ENCODE measurements around the gene PLD5. TPM values are rescaled to one million over a fixed set of nuclear protein-coding genes. Genes with fewer than 3 reads are reported as not detected.
"Not testable (repeated sequence)": the region's sequence is repeated elsewhere in the genome, so short reads cannot be mapped to it uniquely, and the experiment has no call there.

The PLD5 gene
- total RNA-seq, 2 donors from 2014 or later = 5.2 to 7.4 TPM

DNA sequence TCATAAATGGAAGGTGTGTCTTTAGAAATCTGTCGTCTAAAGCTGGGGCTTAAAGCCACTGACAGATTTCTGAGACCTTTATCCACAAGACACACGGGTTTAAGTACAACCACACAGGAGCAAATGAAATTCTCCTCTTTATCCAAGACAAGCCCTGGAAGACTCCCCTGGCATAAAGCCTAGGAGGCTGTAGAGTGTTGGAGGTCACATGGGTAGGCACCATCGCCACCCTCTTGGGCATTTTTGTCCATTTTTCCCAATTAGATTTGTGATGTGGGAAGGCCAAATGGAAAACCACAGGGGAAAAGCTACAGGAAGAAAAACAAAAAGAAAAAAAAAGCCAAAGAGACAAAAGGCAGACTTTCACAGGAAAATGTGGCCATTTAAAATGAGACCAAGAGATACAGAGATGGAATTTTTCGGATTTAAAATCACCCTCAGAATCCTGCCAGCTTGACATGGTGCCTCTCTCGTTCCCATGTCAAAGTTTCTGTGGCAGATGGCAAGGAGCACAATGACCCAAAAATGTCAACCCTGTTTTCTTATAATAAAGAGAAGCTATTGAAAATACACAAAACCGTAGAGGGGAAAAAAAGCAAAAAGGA, 91.9 kb downstream of the PLD5 start:
- no peak for DNase-seq (ENCODE audit: low spot score)
- intact Hi-C loops (cut with DNase I) = no loop called here

DNA sequence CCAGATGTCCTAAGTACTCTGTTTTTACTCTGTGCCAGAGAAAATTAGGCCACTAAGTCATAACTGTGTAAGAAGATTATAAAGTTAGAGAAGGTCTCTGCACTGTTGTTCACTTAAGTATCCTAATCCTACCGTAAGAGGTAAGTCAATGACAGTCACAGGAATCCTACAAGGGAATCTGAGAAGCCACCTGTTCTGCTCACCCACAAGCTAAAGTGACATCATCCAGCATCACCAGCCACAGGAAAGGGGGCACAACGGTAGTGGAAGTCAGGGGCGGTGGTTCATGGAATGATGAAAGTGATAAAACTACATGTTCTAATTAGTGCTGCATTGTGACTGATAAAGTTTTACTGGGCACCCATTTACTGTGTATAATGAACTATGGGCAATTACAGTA, 92.7 kb downstream of the PLD5 start:
- no peak for DNase-seq (ENCODE audit: low spot score)
- intact Hi-C loops (cut with DNase I) = no loop called here

DNA sequence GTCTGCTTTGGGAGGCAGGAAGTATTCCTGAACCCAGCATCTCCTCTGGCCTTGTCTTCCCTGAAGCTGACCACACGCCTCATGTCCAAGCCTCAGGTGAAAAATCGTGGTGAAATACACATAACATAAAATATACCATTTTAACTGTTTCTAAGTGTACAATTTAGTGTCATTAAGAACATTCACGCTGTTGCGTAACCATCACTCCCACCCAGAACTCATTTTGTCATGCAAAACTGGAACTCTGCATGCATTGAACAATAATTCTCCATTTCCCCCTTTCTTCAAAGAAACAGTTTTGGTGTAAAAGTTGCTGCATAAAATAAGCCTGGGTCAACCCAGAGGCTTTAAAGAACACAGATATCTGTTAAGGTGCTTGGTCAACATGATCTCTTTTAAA, 93.5 kb downstream of the PLD5 start:
- intact Hi-C loops (cut with DNase I) = no loop called here
- no peak for DNase-seq (ENCODE audit: low spot score)

DNA sequence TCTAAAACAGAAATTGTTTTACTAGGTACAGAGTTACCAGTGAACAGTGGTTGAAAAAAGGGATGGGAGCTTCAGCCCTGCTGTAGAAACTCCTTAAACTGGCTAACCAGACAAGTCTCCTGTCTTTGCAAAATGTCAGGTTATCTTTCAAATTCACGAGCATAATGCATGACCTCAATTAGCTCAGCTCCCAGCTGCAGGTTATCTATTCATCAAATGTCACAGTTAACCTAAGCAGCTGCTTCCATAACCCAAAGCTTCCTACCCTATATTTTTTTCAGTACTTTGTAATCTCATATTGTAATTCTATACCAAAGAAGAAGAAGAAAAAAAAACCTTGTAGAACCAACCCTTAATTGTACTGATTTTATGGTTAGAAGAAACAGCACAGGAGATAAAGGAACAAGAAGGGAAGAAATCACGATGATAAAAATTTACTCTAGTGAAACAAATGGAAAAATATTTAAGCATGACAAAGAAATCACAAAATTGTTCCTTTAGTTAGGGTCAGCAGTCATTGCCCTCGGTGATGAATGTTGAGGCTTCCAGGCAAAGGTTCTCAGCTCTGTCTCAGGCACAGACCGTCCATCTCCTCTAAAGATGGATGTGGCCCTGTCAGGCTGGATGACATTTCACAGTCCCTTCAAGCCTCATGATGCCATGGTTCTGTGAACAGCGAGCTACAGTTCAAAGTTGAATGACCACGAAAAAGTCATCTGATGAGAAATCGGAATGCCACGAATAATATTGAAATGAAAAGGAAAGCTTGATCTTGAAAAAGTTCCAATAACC, 95.9 kb downstream of the PLD5 start:
- no peak for DNase-seq (ENCODE audit: low spot score)
- intact Hi-C loops (cut with DNase I) = no loop called here

GRCh38 chr1:242427519-242427918, 97.0 kb downstream of the PLD5 start:
- intact Hi-C loops (cut with DNase I) = no loop called here
- no peak for DNase-seq (ENCODE audit: low spot score)

GRCh38 chr1:242426271-242426905, 98.1 kb downstream of the PLD5 start:
- intact Hi-C loops (cut with DNase I) = no loop called here
- no peak for DNase-seq (ENCODE audit: low spot score)

- intact Hi-C loops (cut with DNase I) = no loop called here
- no peak for DNase-seq (ENCODE audit: low spot score)
These were observed 99.3 kb downstream of the PLD5 start for GRCh38 chr1:242425232-242425631.

DNA sequence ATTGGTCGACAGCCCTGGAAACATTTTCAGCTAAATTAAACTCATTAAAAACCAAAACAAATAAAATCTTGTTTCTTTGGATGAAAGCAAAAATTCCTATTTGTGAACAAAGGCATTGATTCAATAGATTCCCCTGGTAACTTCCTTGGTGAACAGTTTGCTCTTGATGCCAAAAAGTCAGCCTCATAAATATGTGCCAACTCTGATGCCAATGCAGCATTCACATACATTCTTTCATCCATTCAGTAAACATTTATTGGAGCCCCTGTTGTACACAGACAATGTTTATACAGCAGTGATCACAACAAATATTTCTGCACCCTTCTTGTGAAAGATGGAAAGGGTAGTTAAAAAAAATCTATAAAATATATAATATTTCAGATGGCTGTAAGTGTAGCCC, 107.8 kb downstream of the PLD5 start:
- intact Hi-C loops (cut with DNase I) = no loop called here
- no peak for DNase-seq (ENCODE audit: low spot score)

DNA sequence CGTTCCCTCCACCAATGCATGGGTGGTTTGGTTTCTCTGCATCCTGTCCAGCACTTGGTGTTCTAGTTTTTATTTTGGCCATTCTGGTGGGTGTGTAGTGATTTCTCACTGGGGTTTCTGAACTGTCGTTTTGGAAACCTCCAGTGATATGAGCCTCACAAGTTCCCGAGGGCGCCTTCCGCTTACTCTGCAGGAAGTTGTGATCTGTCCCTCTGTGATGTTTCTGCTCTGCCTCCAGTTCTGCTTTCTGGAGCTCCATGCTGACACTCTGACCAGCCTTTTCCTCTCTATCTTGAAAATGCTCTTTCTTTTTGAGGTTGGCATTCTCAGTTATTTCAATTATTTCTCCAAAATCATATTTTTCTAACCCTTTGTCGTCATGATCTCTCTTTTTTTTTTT, 111.6 kb downstream of the PLD5 start:
- DNase-seq (ENCODE audit: low spot score) = no peak
- intact Hi-C loops (cut with DNase I) = no loop called here

DNA sequence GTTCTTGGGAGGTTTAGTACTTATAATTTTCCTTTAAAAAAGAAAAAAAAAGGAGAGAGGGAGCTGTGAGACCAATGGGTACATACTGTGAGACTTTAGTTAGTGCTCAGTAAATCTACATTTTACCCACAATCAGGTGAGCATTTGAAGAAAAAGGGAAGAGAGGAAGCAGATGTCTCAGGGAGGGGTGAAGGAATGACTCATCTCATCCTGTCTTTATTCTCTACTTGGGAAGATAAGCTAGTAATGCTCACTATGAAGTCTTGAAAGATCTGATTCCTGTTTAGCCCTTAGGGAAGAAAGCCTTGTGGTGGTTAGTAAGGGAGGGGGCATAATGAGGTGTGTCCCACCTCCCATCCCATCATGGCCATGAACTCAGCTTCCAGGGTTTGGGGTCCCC, 112.6 kb downstream of the PLD5 start:
- DNase-seq (ENCODE audit: low spot score) = no peak
- intact Hi-C loops (cut with DNase I) = no loop called here

GRCh38 chr1:242405947-242406346, 118.5 kb downstream of the PLD5 start:
- no peak for DNase-seq (ENCODE audit: low spot score)
- intact Hi-C loops (cut with DNase I) = no loop called here

DNA sequence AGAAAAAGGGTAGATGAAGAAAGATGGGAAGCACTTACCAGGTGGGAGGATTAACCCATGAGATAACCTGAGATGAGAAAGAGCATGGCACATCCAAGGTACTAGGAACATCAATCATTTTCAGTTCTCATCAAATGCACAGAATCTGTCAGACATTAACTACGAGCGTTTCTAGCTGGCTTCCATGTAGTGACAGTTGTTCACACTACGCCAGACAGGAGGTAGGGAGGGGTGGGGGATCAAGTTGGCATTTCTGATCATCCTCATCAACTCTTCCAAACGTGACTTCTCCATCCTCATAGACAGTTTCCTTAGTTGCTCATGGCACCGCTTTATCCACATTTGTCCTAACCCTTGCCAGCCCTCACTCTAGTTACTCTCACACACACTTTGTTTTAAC, 120.2 kb downstream of the PLD5 start:
- DNase-seq (ENCODE audit: low spot score) = no peak
- intact Hi-C loops (cut with DNase I) = no loop called here

DNA sequence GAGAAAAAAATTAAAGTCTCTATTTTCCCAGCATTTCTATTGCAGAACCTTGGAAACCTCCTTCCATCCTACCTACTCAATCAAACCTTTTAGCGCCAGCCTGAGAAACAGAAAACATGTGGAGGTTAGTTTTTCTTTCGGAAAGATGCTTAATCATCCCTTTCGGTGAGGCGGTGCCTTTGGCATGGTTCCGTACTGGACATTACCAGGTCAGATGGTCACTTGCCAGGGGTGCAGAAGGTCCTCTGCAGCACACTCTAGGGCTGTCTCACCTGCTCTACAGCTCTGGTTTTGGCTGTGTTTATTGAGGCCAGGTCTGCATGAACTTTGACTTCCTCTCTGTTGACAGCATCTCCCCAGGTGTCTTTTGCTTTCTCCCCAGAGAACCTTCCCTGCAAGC, 121.5 kb downstream of the PLD5 start:
- intact Hi-C loops (cut with DNase I) = no loop called here
- DNase-seq (ENCODE audit: low spot score) = no peak

DNA sequence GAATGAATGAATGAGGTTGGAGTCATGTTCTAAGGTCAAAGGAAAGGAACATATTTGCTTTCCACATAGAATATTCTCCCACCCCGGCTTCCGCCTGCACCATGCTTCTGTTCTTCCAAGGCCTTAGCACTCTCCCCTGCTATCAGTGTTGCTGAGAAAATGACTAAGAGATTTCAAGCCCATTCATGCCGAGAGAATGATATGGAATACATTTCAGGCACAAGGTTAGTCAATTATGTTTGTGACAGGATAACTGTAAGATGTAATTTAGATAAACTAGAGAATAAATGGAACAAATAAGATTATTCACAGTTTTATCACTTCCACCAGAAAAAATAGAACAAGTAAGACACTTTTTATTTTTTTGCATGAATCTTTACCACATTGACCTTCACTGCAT, 122.6 kb downstream of the PLD5 start:
- intact Hi-C loops (cut with DNase I) = no loop called here
- no peak for DNase-seq (ENCODE audit: low spot score)

DNA sequence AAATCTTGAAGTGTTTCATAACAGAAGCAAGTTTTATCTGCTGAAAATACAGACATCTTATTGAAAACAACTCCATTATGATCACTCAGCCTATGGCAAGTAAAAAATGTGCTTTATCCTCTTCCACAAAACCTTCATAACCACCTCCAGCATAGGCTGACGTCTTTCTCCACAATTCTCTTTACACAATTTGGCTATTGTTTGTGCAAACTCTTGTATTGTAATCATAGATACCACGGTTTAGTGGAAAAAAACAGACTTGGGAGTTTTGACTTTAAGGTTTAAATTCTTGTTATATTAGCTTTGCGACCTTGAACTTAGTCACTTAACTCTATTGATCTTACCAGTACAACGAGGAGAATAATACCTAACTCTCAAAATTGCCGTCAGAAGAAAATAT, 126.1 kb downstream of the PLD5 start:
- no peak for DNase-seq (ENCODE audit: low spot score)
- intact Hi-C loops (cut with DNase I) = no loop called here

GRCh38 chr1:242391896-242392295, 132.6 kb downstream of the PLD5 start:
- DNase-seq (ENCODE audit: low spot score) = no peak
- intact Hi-C loops (cut with DNase I) = no loop called here

GRCh38 chr1:242376121-242376520, 148.4 kb downstream of the PLD5 start:
- DNase-seq (ENCODE audit: low spot score); intact Hi-C loops (cut with DNase I): not testable (repeated sequence)

- intact Hi-C loops (cut with DNase I); DNase-seq (ENCODE audit: low spot score): not testable (repeated sequence)
These were observed 174.1 kb downstream of the PLD5 start for GRCh38 chr1:242350446-242350845.

DNA sequence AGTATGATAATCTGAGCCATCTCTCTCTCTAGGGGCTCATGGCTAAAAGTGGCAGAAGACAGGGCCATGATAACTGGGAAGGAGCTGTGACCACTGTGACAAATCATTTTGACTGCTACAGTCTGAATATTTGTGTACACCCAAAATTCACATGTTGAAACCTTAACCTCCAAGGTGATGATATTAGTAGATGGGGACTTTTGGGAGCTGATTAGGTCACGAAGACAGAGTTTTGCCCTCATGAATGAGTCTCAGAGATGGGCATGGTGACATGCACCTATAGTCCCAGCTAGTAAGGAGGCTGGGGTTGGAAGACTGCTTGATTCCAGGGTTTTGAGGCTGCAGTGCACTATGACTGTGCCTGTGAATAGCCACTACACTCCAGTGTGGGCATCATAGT, 174.9 kb downstream of the PLD5 start:
- intact Hi-C loops (cut with DNase I) = no loop called here

DNA sequence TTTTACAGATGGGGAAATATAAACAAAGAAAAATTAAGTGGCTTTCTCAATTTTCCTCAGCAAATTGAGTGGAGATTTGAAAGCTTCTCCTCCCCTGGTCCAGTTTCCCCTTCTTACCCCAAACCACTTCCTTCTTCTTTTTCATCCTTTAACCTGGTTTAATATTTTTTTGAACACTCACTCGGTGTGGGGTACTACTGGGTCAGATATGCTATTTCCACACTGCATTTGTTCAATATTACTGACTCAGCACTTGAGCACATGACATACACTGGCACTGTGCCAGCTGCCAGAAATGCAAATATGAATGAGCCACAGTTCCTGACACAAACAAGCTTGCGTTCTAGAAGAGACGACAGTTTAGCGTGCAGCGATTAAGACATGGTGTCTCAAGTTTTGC, 193.6 kb downstream of the PLD5 start:
- DNase-seq (ENCODE audit: low spot score); intact Hi-C loops (cut with DNase I): not testable (repeated sequence)

More for the DNA sequence above, 174.9 kb downstream of the PLD5 start:
- no peak for DNase-seq (ENCODE audit: low spot score)

- DNase-seq (ENCODE audit: low spot score); intact Hi-C loops (cut with DNase I): not testable (repeated sequence)
These were observed 197.1 kb downstream of the PLD5 start for GRCh38 chr1:242327381-242327780.
